Esophagus squamous epithelium (tissue), 5 donors: ENCODE data around the gene GNG14. TPM values are rescaled to one million over a fixed set of nuclear protein-coding genes. Genes with fewer than 3 reads are reported as not detected.
"Not testable (repeated sequence)": the region's sequence is repeated elsewhere in the genome, so short reads cannot be mapped to it uniquely, and the experiment has no call there.

Experiments
- DNase-seq: peaks from one replicate; lab custom pipeline; 2025; lab: John Stamatoyannopoulos, UW
- H3K27ac ChIP-seq, 4 donors: fragments of 200-600 bp; sonication (generic); one replicate each; pipeline ENCODE4 v1.5.1; 2016 to 2019; ENCODE audit warnings: mild to moderate bottlenecking in 1 of 4
- H3K27me3 ChIP-seq, 4 donors: fragments of 200-600 bp; sonication (generic); 1 replicate in 3 of 4; 2 replicates in 1 of 4; pipeline versions ENCODE4 v1.5.1 to v1.6.0; 2017 to 2021; ENCODE audit warnings: antibody characterized with exemption in 1 of 4
- H3K36me3 ChIP-seq, 3 donors: fragments of 200-600 bp; sonication (generic); one replicate each; pipeline ENCODE4 v1.5.1; 2016 to 2019
- H3K4me1 ChIP-seq, 3 donors: fragments of 200-600 bp; sonication (generic); one replicate each; pipeline ENCODE4 v1.5.1; 2017 to 2019
- H3K4me3 ChIP-seq, 4 donors: fragments of 200-600 bp; sonication (generic); 1 replicate in 3 of 4; 2 replicates in 1 of 4; pipeline ENCODE4 v1.5.1; 2016 to 2019; ENCODE audit warnings: mild to moderate bottlenecking in 2 of 4, moderate library complexity in 1 of 4
- H3K9me3 ChIP-seq, 3 donors: fragments of 200-600 bp; sonication (generic); one replicate each; pipeline ENCODE4 v1.5.1; 2016 to 2019
- POLR2A ChIP-seq, 4 donors: fragments of 450-650 bp; IDR thresholded peaks; one replicate each; pipeline ENCODE4 v1.6.1; 2017; ENCODE audit warnings: antibody characterized with exemption in 4 of 4, mild to moderate bottlenecking in 4 of 4, moderate library complexity in 3 of 4
- WGBS, 2 donors: methylation state at CpG; one replicate each; pipeline ENCODE4 v1.1.5; 2018; 5-methylcytosine and 5-hydroxymethylcytosine counted together
- intact Hi-C: fragments of 100-400 bp; cut with DNase I; formaldehyde crosslinking; loops from one replicate; pipeline ENCODE4 v1.15.0; 2022
- total RNA-seq, 4 donors: library from RNA; depleted of rRNA; stranded (reverse); fragments of >200 nt; gene quantifications; one replicate each; pipeline ENCODE4 v1.1.0, GENCODE V29; 2016
- TF ChIP-seq, protein P1 (sequence below), 6 experiments: fragments of 450-650 bp in 4 of 6; fragments of 200-600 bp in 2 of 6; sonication (generic) in 2 of 6; IDR thresholded peaks; one replicate each; pipeline ENCODE4 v1.5.1; 2016 to 2019; ENCODE audit warnings: antibody characterized with exemption in 6 of 6, mild to moderate bottlenecking in 4 of 6, moderate library complexity in 4 of 6
- donor health status: DM: yes; HTN: yes; CAD: no.

Gene GNG14
- total RNA-seq, 4 donors from 2014 or later, result not detected

- TF ChIP-seq POLR2A (IDR thresholded peaks at IDR 0.05), result peak in 3 of 4 donors; percentile 52 to 56 (median 55)
- TF ChIP-seq, protein P1, sequence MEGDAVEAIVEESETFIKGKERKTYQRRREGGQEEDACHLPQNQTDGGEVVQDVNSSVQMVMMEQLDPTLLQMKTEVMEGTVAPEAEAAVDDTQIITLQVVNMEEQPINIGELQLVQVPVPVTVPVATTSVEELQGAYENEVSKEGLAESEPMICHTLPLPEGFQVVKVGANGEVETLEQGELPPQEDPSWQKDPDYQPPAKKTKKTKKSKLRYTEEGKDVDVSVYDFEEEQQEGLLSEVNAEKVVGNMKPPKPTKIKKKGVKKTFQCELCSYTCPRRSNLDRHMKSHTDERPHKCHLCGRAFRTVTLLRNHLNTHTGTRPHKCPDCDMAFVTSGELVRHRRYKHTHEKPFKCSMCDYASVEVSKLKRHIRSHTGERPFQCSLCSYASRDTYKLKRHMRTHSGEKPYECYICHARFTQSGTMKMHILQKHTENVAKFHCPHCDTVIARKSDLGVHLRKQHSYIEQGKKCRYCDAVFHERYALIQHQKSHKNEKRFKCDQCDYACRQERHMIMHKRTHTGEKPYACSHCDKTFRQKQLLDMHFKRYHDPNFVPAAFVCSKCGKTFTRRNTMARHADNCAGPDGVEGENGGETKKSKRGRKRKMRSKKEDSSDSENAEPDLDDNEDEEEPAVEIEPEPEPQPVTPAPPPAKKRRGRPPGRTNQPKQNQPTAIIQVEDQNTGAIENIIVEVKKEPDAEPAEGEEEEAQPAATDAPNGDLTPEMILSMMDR (IDR thresholded peaks at IDR 0.05), result peak in 2 of 6 experiments; percentile 2 to 49
- peaks cover 10 to 49% (median 16%) of the 10 kb centered on the region in 3 donors for H3K36me3 ChIP-seq
- WGBS, 2 donors, result 16% methylated on average over 20 to 23 of the region's 59 CpGs
- peak; percentile 84 for DNase-seq
- H3K4me1 ChIP-seq, result peaks cover 16 to 24% (median 17%) of the 10 kb centered on the region in 3 donors
- peak within 1 kb of the TSS; percentile 82 to 95 (median 92) for H3K27ac ChIP-seq
- intact Hi-C loops, result no loop called here
- no peaks in the 10 kb centered on the region for H3K9me3 ChIP-seq
- H3K27me3 ChIP-seq, result no peaks in the 10 kb centered on the region
- peak within 1 kb of the TSS; percentile 80 to 97 (median 90) for H3K4me3 ChIP-seq
These were observed 8.9 kb downstream of the GNG14 start, which contains the start of gene FBXW9 for GRCh38 chr19:12696366-12697335. Gene FBXW9, minus strand, starts transcription at chr19:12696631. Its CDS starts 50 bp downstream, at chr19:12696581.

DNA sequence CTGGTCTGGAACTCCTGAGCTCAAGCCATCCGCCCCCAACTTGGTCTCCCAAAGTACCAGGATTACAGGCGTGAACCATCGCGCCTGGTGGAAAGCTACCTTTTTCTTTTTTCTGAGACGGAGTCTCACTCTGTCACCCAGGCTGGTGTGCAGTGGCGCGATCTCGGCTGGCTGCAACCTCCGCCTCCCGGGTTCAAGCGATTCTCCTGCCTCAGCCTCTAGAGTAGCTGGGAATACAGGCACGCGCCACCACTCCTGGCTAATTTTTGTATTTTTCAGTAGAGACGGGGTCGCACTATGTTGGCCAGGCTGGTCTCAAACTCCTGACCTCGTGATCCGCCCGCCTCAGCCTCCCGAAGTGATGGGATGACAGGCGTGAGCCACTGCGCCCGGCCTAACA is 9.6 kb downstream of the GNG14 start:
- DNase-seq, H3K4me3 ChIP-seq, intact Hi-C loops, H3K27me3 ChIP-seq, H3K9me3 ChIP-seq: not testable (repeated sequence)
- WGBS, 2 donors, result 91 to 97% methylated on average over 14 to 15 of the region's 22 CpGs
- Histone ChIP-seq H3K4me1 (peaks cover 16 to 24% (median 17%) of the 10 kb centered on the region in 3 donors), H3K27ac (peak overlapping the region in 1 of 4 donors; percentile 95), H3K36me3 (peaks cover 15 to 55% (median 24%) of the 10 kb centered on the region in 3 donors)

DNA sequence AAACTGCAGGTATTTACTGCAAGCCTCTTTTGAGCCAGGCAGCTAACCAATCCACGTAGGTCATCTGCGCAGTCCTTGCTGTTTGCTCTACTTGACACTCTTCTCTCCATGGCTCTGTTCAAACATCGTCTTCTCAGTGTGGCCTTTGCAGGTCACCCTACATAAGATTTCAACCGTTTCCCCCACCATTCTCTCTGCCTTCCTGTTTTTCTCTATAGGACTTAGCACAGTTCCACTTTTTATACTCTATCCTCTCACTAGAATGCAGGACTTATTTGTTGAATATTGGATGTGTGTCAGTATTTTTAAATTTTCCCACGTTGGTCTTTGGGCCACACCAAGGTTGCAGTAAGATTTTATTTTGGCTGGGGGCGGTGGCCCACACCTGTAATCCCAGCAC is 10.3 kb downstream of the GNG14 start:
- intact Hi-C loops, result no loop called here
- peaks cover 16 to 24% (median 17%) of the 10 kb centered on the region in 3 donors for H3K4me1 ChIP-seq
- no peak overlapping the region for H3K27ac ChIP-seq
- no peak overlapping the region for H3K4me3 ChIP-seq
- peaks cover 17 to 55% (median 31%) of the 10 kb centered on the region in 3 donors for H3K36me3 ChIP-seq
- WGBS, 2 donors, result 69 to 78% methylated on average over 6 of the region's 6 CpGs
- no peaks in the 10 kb centered on the region for H3K27me3 ChIP-seq
- DNase-seq, result no peak
- H3K9me3 ChIP-seq, result no peaks in the 10 kb centered on the region
- TF ChIP-seq POLR2A (IDR thresholded peaks at IDR 0.05), result no peak
- TF ChIP-seq, protein P1 (IDR thresholded peaks at IDR 0.05), result no peak

- Histone ChIP-seq H3K4me3 (no peak overlapping the region), H3K4me1 (peaks cover 4 to 7% (median 5%) of the 10 kb centered on the region in 3 donors), H3K27ac (no peak overlapping the region), H3K9me3 (no peaks in the 10 kb centered on the region), H3K36me3 (peaks cover 42 to 91% (median 61%) of the 10 kb centered on the region in 3 donors), H3K27me3 (no peaks in the 10 kb centered on the region)
- TF ChIP-seq, protein P1 (IDR thresholded peaks at IDR 0.05), result no peak
- TF ChIP-seq POLR2A (IDR thresholded peaks at IDR 0.05), result no peak
- no peak for DNase-seq
- WGBS, 2 donors, result 80 to 86% methylated on average over 10 to 14 of the region's 33 CpGs
- intact Hi-C loops, result no loop called here
These were observed 13.9 kb downstream of the GNG14 start for GRCh38 chr19:12701596-12702282.

DNA sequence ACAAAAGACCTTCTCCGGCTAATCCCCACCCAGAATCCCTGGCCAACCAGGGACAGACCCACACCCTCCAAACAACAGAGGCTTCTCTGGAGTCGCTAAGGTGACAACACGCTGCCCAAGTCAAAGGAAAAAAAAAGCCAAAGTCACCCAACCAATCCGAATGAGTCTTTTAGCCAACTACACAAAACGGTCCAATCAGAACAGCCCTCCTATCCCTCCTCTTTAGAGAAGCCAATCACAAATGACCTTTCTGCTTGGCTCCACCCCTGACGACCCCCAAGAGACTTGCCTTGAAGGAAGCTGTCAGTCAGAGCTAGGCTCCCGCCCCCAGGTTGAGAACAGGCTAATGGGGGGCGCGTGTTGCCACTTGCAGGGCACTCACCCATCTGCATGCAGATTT is 15.2 kb downstream of the GNG14 start:
- Histone ChIP-seq H3K27me3 (no peaks in the 10 kb centered on the region), H3K9me3 (no peaks in the 10 kb centered on the region), H3K4me3 (no peak overlapping the region), H3K36me3 (peaks cover 42 to 100% (median 66%) of the 10 kb centered on the region in 3 donors), H3K27ac (no peak overlapping the region), H3K4me1 (no peaks in the 10 kb centered on the region)
- no peak for DNase-seq
- intact Hi-C loops, result no loop called here
- no peak for TF ChIP-seq POLR2A (IDR thresholded peaks at IDR 0.05)
- TF ChIP-seq, protein P1 (IDR thresholded peaks at IDR 0.05), result no peak
- WGBS, 2 donors, result 58% methylated on average over 4 to 5 of the region's 9 CpGs
